ENCODE measurements around the gene TMEM42.

The TMEM42 gene

GRCh38 chr3:44870375-44871061 is 8.8 kb downstream of the TMEM42 start:
- DNase-seq (ENCODE audit: low read depth in 2 of 3, low spot score in 2 of 3) = no peak

GRCh38 chr3:44874308-44874707 is 12.6 kb downstream of the TMEM42 start, which contains the start of gene TGM4:
Gene TGM4, plus strand, starts transcription at chr3:44874608. Its CDS starts 71 bp downstream, at chr3:44874679.
- no peak for DNase-seq (ENCODE audit: low read depth in 2 of 3, low spot score in 2 of 3)

- DNase-seq (ENCODE audit: low read depth in 2 of 3, low spot score in 2 of 3) = no peak
Observed at GRCh38 chr3:44875596-44875995, 13.9 kb downstream of the TMEM42 start.

- DNase-seq (ENCODE audit: low read depth in 2 of 3, low spot score in 2 of 3) = no peak
Observed at GRCh38 chr3:44877333-44877732, 15.6 kb downstream of the TMEM42 start.

GRCh38 chr3:44880284-44880683 is 18.6 kb downstream of the TMEM42 start:
- DNase-seq (ENCODE audit: low read depth in 2 of 3, low spot score in 2 of 3) = no peak

GRCh38 chr3:44883213-44883955 is 21.7 kb downstream of the TMEM42 start:
- DNase-seq (ENCODE audit: low read depth in 2 of 3, low spot score in 2 of 3) = no peak

GRCh38 chr3:44883999-44884431 is 22.3 kb downstream of the TMEM42 start:
- no peak for DNase-seq (ENCODE audit: low read depth in 2 of 3, low spot score in 2 of 3)

GRCh38 chr3:44885618-44886017 is 23.9 kb downstream of the TMEM42 start:
- no peak for DNase-seq (ENCODE audit: low read depth in 2 of 3, low spot score in 2 of 3)

- DNase-seq (ENCODE audit: low read depth in 2 of 3, low spot score in 2 of 3) = no peak
Observed at GRCh38 chr3:44886561-44886960, 24.8 kb downstream of the TMEM42 start.

GRCh38 chr3:44887101-44887500 is 25.4 kb downstream of the TMEM42 start:
- no peak for DNase-seq (ENCODE audit: low read depth in 2 of 3, low spot score in 2 of 3)

- no peak for DNase-seq (ENCODE audit: low read depth in 2 of 3, low spot score in 2 of 3)
Observed at GRCh38 chr3:44890258-44890657, 28.5 kb downstream of the TMEM42 start.

GRCh38 chr3:44890852-44891251 is 29.1 kb downstream of the TMEM42 start:
- no peak for DNase-seq (ENCODE audit: low read depth in 2 of 3, low spot score in 2 of 3)

- DNase-seq (ENCODE audit: low read depth in 2 of 3, low spot score in 2 of 3) = no peak
Observed at GRCh38 chr3:44892689-44893088, 31.0 kb downstream of the TMEM42 start.

- DNase-seq (ENCODE audit: low read depth in 2 of 3, low spot score in 2 of 3) = no peak
Observed at GRCh38 chr3:44893097-44893496, 31.4 kb downstream of the TMEM42 start.

- no peak for DNase-seq (ENCODE audit: low read depth in 2 of 3, low spot score in 2 of 3)
Observed at GRCh38 chr3:44894485-44894884, 32.8 kb downstream of the TMEM42 start.

- no peak for DNase-seq (ENCODE audit: low read depth in 2 of 3, low spot score in 2 of 3)
Observed at GRCh38 chr3:44896440-44896839, 34.7 kb downstream of the TMEM42 start.

GRCh38 chr3:44899683-44900367 is 38.1 kb downstream of the TMEM42 start:
- DNase-seq (ENCODE audit: low read depth in 2 of 3, low spot score in 2 of 3) = no peak

- DNase-seq (ENCODE audit: low read depth in 2 of 3, low spot score in 2 of 3) = no peak
Observed at GRCh38 chr3:44902628-44903027, 40.9 kb downstream of the TMEM42 start.

GRCh38 chr3:44903314-44903713 is 41.6 kb downstream of the TMEM42 start:
- no peak for DNase-seq (ENCODE audit: low read depth in 2 of 3, low spot score in 2 of 3)

- no peak for DNase-seq (ENCODE audit: low read depth in 2 of 3, low spot score in 2 of 3)
Observed at GRCh38 chr3:44903751-44904150, 42.0 kb downstream of the TMEM42 start.

GRCh38 chr3:44905446-44906157 is 43.9 kb downstream of the TMEM42 start:
- no peak for DNase-seq (ENCODE audit: low read depth in 2 of 3, low spot score in 2 of 3)

All from activated CD8-positive, alpha-beta memory T cell treated with anti-CD3 and anti-CD28 coated beads for 48 hours (primary cell).